ENCODE measurements around the gene PRKAG2. TPM values are rescaled to one million over a fixed set of nuclear protein-coding genes. Genes with fewer than 3 reads are reported as not detected.
"Not testable (repeated sequence)": the region's sequence is repeated elsewhere in the genome, so short reads cannot be mapped to it uniquely, and the experiment has no call there.

Gene PRKAG2
- total RNA-seq, 1 experiment from 2014 or later = 24.2 TPM

- in situ Hi-C loops (cut with HindIII; ENCODE audit: low pct_unique_long_range_greater_than_20kb, low sequenced_read_pairs) = no loop called here
- DNase-seq (ENCODE audit: low read depth) = no peak
Measured at GRCh38 chr7:151890355-151891004, 13.6 kb upstream of the PRKAG2 start.

- in situ Hi-C loops (cut with HindIII; ENCODE audit: low pct_unique_long_range_greater_than_20kb, low sequenced_read_pairs) = no loop called here
Measured at GRCh38 chr7:151889406-151890354, 12.8 kb upstream of the PRKAG2 start.

GRCh38 chr7:151888079-151889067 lies 11.5 kb upstream of the PRKAG2 start:
- in situ Hi-C loops (cut with HindIII; ENCODE audit: low pct_unique_long_range_greater_than_20kb, low sequenced_read_pairs) = no loop called here
- no peak for DNase-seq (ENCODE audit: low read depth)

More at GRCh38 chr7:151889406-151890354, 12.8 kb upstream of the PRKAG2 start:
- DNase-seq (ENCODE audit: low read depth) = no peak

GRCh38 chr7:151886783-151887182 lies 9.9 kb upstream of the PRKAG2 start:
- no peak for DNase-seq (ENCODE audit: low read depth)
- in situ Hi-C loops (cut with HindIII; ENCODE audit: low pct_unique_long_range_greater_than_20kb, low sequenced_read_pairs) = no loop called here

GRCh38 chr7:151885202-151885580 lies 8.3 kb upstream of the PRKAG2 start:
- in situ Hi-C loops (cut with HindIII; ENCODE audit: low pct_unique_long_range_greater_than_20kb, low sequenced_read_pairs) = no loop called here
- DNase-seq (ENCODE audit: low read depth) = no peak

- in situ Hi-C loops (cut with HindIII; ENCODE audit: low pct_unique_long_range_greater_than_20kb, low sequenced_read_pairs) = no loop called here
- DNase-seq (ENCODE audit: low read depth) = no peak
Measured at GRCh38 chr7:151884312-151885201, 7.6 kb upstream of the PRKAG2 start.

GRCh38 chr7:151883857-151884256 lies 6.9 kb upstream of the PRKAG2 start:
- in situ Hi-C loops (cut with HindIII; ENCODE audit: low pct_unique_long_range_greater_than_20kb, low sequenced_read_pairs) = no loop called here
- no peak for DNase-seq (ENCODE audit: low read depth)

- in situ Hi-C loops (cut with HindIII; ENCODE audit: low pct_unique_long_range_greater_than_20kb, low sequenced_read_pairs) = no loop called here
- DNase-seq (ENCODE audit: low read depth) = no peak
Measured at GRCh38 chr7:151882734-151883133, 5.8 kb upstream of the PRKAG2 start.

GRCh38 chr7:151880688-151881087 lies 3.8 kb upstream of the PRKAG2 start:
- DNase-seq (ENCODE audit: low read depth) = no peak
- in situ Hi-C loops (cut with HindIII; ENCODE audit: low pct_unique_long_range_greater_than_20kb, low sequenced_read_pairs) = no loop called here

GRCh38 chr7:151877911-151878835 lies 1.3 kb upstream of the PRKAG2 start:
- DNase-seq (ENCODE audit: low read depth) = no peak
- in situ Hi-C loops (cut with HindIII; ENCODE audit: low pct_unique_long_range_greater_than_20kb, low sequenced_read_pairs) = no loop called here

- in situ Hi-C loops (cut with HindIII; ENCODE audit: low pct_unique_long_range_greater_than_20kb, low sequenced_read_pairs) = no loop called here
- peak; percentile 66 for DNase-seq (ENCODE audit: low read depth)
Measured at GRCh38 chr7:151875942-151876898, 695 bp downstream of the PRKAG2 start.

GRCh38 chr7:151874479-151874878 lies 2.4 kb downstream of the PRKAG2 start:
- in situ Hi-C loops (cut with HindIII; ENCODE audit: low pct_unique_long_range_greater_than_20kb, low sequenced_read_pairs); DNase-seq (ENCODE audit: low read depth): not testable (repeated sequence)

- DNase-seq (ENCODE audit: low read depth) = no peak
- in situ Hi-C loops (cut with HindIII; ENCODE audit: low pct_unique_long_range_greater_than_20kb, low sequenced_read_pairs) = no loop called here
Measured at GRCh38 chr7:151873402-151873965, 3.4 kb downstream of the PRKAG2 start.

- no peak for DNase-seq (ENCODE audit: low read depth)
- in situ Hi-C loops (cut with HindIII; ENCODE audit: low pct_unique_long_range_greater_than_20kb, low sequenced_read_pairs) = no loop called here
Measured at GRCh38 chr7:151872531-151873401, 4.1 kb downstream of the PRKAG2 start.

All from Caki2 (cell line).